Stimulated activated CD8-positive, alpha-beta memory T cell treated with anti-CD3 and anti-CD28 coated beads, Interleukin-12 subunit alpha, Interleukin-12 subunit beta, amount 100 ng/mL, for 4 hours (primary cell): ENCODE measurements around the gene SNX22.
"Not testable (repeated sequence)": the region's sequence is repeated elsewhere in the genome, so short reads cannot be mapped to it uniquely, and the experiment has no call there.

Source experiments
- DNase-seq: peaks from one replicate; pipeline ENCODE4 v3.0.0-alpha.2; 2020; ENCODE audit warnings: low read depth

SNX22 gene

GRCh38 chr15:64151727-64152506 is at the start of gene SNX22:
TSS of gene SNX22 (plus strand) at chr15:64151731. CDS start at chr15:64151776, 45 bp downstream.
- no peak for DNase-seq

GRCh38 chr15:64102497-64102896 is 49.0 kb upstream of the SNX22 start:
- no peak for DNase-seq

- DNase-seq = no peak
These were observed 46.3 kb upstream of the SNX22 start for GRCh38 chr15:64105113-64105704.

GRCh38 chr15:64107337-64107736 is 44.2 kb upstream of the SNX22 start:
- no peak for DNase-seq

- not testable (repeated sequence) for DNase-seq
These were observed 41.3 kb upstream of the SNX22 start for GRCh38 chr15:64110108-64110701.

- no peak for DNase-seq
These were observed 40.4 kb upstream of the SNX22 start for GRCh38 chr15:64110950-64111678.

- no peak for DNase-seq
These were observed 39.9 kb upstream of the SNX22 start for GRCh38 chr15:64111679-64112050.

GRCh38 chr15:64112073-64112772 is 39.3 kb upstream of the SNX22 start:
- DNase-seq = no peak

GRCh38 chr15:64112904-64113303 is 38.6 kb upstream of the SNX22 start:
- no peak for DNase-seq

GRCh38 chr15:64117759-64118487 is 33.6 kb upstream of the SNX22 start:
- DNase-seq = no peak

- not testable (repeated sequence) for DNase-seq
These were observed 31.2 kb upstream of the SNX22 start for GRCh38 chr15:64120322-64120721.

- DNase-seq = no peak
These were observed 29.9 kb upstream of the SNX22 start for GRCh38 chr15:64121614-64122013.

- DNase-seq = no peak
These were observed 29.1 kb upstream of the SNX22 start for GRCh38 chr15:64122444-64122843.

GRCh38 chr15:64122936-64123351 is 28.6 kb upstream of the SNX22 start:
- no peak for DNase-seq

GRCh38 chr15:64125978-64126377 is 25.6 kb upstream of the SNX22 start:
- DNase-seq = no peak

GRCh38 chr15:64127521-64128270 is 23.8 kb upstream of the SNX22 start:
- no peak for DNase-seq

- no peak for DNase-seq
These were observed 21.4 kb upstream of the SNX22 start for GRCh38 chr15:64130159-64130558.

GRCh38 chr15:64131547-64131946 is 20.0 kb upstream of the SNX22 start:
- no peak for DNase-seq

- no peak for DNase-seq
These were observed 19.3 kb upstream of the SNX22 start for GRCh38 chr15:64132217-64132616.

- no peak for DNase-seq
These were observed 17.7 kb upstream of the SNX22 start for GRCh38 chr15:64133623-64134344.
